HepG2 (cell line): ENCODE data around the gene SLC4A2. TPM values are rescaled to one million over a fixed set of nuclear protein-coding genes. Genes with fewer than 3 reads are reported as not detected.

Source experiments
- ATAC-seq: fragments of 200-7000 bp; cut with Tn5 transposase; 3 replicates; pipeline ENCODE4 v1.9.1; 2020; ENCODE audit warnings: mild to moderate bottlenecking, moderate library complexity
- BruUV-seq: library from RNA; stranded (reverse); fragments of 400-500 nt; replicated peaks from 2 replicates; lab custom pipeline; 2021; lab: Mats Ljungman, UMichigan
- CTCF ChIA-PET: fragments of 300-600 bp; formaldehyde crosslinking; extraction: SDS; loops from one replicate; lab custom pipeline; 2021; ENCODE audit warnings: low total read pairs, inconsistent platforms, low intra/inter-chr PET ratio; lab: Yijun Ruan, JAX
- POLR2A ChIA-PET: fragments of 350-600 bp; sonication (Branson Sonifier 250); formaldehyde crosslinking; loops from one replicate; lab custom pipeline; 2020; ENCODE audit warnings: antibody characterized with exemption, inconsistent platforms; lab: Yijun Ruan, JAX
- DNase-seq: peaks from one replicate; pipeline ENCODE4 v3.0.0-alpha.2; 2015; ENCODE audit warnings: low spot score
- FAIRE-seq: peaks from 3 replicates; lab custom pipeline; 2011; peaks lifted over from hg19 to GRCh38; lab: Jason Lieb, UNC
- H2AFZ ChIP-seq: one replicate; pipeline ENCODE4 v1.6.1; 2011; ENCODE audit warnings: low read length, inconsistent platforms
- H3K27ac ChIP-seq: fragments of 300-600 bp; 3 replicates; pipeline ENCODE4 v1.8.0; 2011; ENCODE audit warnings: mixed run types, mild to moderate bottlenecking, mixed read lengths, low read length, inconsistent platforms; ENCODE audit not compliant: insufficient read depth; ENCODE audit errors: extremely low read length
- H3K27me3 ChIP-seq, 2 experiments: fragments of 200-600 bp in 1 of 2; 2 replicates in 1 of 2; 3 replicates in 1 of 2; pipeline versions ENCODE4 v1.6.0 to v1.8.0; 2011; ENCODE audit warnings: low read length in 2 of 2, mild to moderate bottlenecking in 2 of 2, moderate library complexity in 2 of 2, inconsistent platforms in 1 of 2; ENCODE audit not compliant: insufficient read depth in 2 of 2, control insufficient read depth in 1 of 2
- H3K36me3 ChIP-seq, 2 experiments: fragments of 200-600 bp in 1 of 2; replicated peaks in 1 of 2; 2 replicates in 1 of 2; 3 replicates in 1 of 2; pipeline versions ENCODE4 v1.5.1 to v1.8.0; 2011; ENCODE audit warnings: low read length in 2 of 2, inconsistent platforms in 1 of 2; ENCODE audit not compliant: insufficient read depth in 2 of 2, control insufficient read depth in 1 of 2
- H3K4me1 ChIP-seq: 2 replicates; pipeline ENCODE4 v1.5.1; 2012; ENCODE audit warnings: low read length, inconsistent platforms; ENCODE audit not compliant: insufficient read depth
- H3K4me2 ChIP-seq: 2 replicates; pipeline ENCODE4 v1.6.0; 2011; ENCODE audit warnings: low read depth, low read length, inconsistent platforms
- H3K4me3 ChIP-seq, 3 experiments: fragments of 200-600 bp in 1 of 3; sonication (generic), shearing (Covaris generic) in 1 of 3; replicated peaks in 1 of 3; 2 replicates each; pipeline ENCODE4 v1.5.1; 2011 to 2016; ENCODE audit warnings: low read length in 3 of 3, inconsistent platforms in 2 of 3, low read depth in 2 of 3, mild to moderate bottlenecking in 2 of 3, control low read depth in 1 of 3, mixed read lengths in 1 of 3; ENCODE audit not compliant: insufficient read depth in 1 of 3
- H3K79me2 ChIP-seq: one replicate; pipeline ENCODE4 v1.6.1; 2011; ENCODE audit warnings: low read length, inconsistent platforms; ENCODE audit not compliant: insufficient read depth
- H3K9ac ChIP-seq: 2 replicates; pipeline ENCODE4 v1.6.0; 2011; ENCODE audit warnings: mild to moderate bottlenecking, low read depth, low read length, inconsistent platforms; ENCODE audit not compliant: insufficient read depth
- H3K9me3 ChIP-seq: 2 replicates; pipeline ENCODE4 v1.5.1; 2012; ENCODE audit warnings: mild to moderate bottlenecking, low read length
- H4K20me1 ChIP-seq: 2 replicates; pipeline ENCODE4 v1.6.0; 2011; ENCODE audit warnings: inconsistent platforms, mild to moderate bottlenecking, low read length, moderate library complexity; ENCODE audit not compliant: insufficient read depth
- SP4 ChIP-seq: sonication (generic); formaldehyde crosslinking; IDR thresholded peaks from 2 replicates; pipeline ENCODE4 v1.8.1; 2023; ENCODE audit warnings: mild to moderate bottlenecking, missing genetic modification reagents
- ZNF556 ChIP-seq: sonication (generic); formaldehyde crosslinking; IDR thresholded peaks from 2 replicates; pipeline ENCODE4 v1.4.0; 2020; ENCODE audit warnings: mild to moderate bottlenecking, missing genetic modification reagents, borderline replicate concordance
- ZNF558 ChIP-seq: sonication (generic); formaldehyde crosslinking; IDR thresholded peaks from 2 replicates; pipeline ENCODE4 v1.9.0; 2022; ENCODE audit warnings: mild to moderate bottlenecking, missing genetic modification reagents, borderline replicate concordance
- WGBS: methylation state at CpG from one replicate; pipeline ENCODE4 v1.1.6; 2017; ENCODE audit warnings: low lambda C conversion rate; 5-methylcytosine and 5-hydroxymethylcytosine counted together
- in situ Hi-C: cut with HindIII; loops from 2 replicates; pipeline ENCODE4 v1.10.0; 2017; ENCODE audit warnings: low pct_unique_long_range_greater_than_20kb; ENCODE audit not compliant: extremely low pct_ligation_motif_present
- intact Hi-C: fragments of 100-400 bp; cut with micrococcal nuclease; formaldehyde crosslinking; loops from one replicate; pipeline ENCODE4 v1.10.0; 2022; ENCODE audit not compliant: unreplicated experiment
- polyA plus RNA-seq, 8 experiments: library from polyadenylated mRNA; depleted of rRNA in 3 of 8; stranded (reverse) in 7 of 8; unstranded in 1 of 8; fragments of >200 nt; fragmentation: Illumina TruSeq in 4 of 8; extraction: Trizol in 4 of 8; gene quantifications; 2 replicates each; pipeline versions ENCODE4 v1.2.1 to v1.2.3, GENCODE V29; 2011 to 2016; ENCODE audit warnings: low read depth in 4 of 8, missing spikeins in 1 of 8, mixed read lengths in 1 of 8; ENCODE audit not compliant: insufficient read depth in 1 of 8
- total RNA-seq, 5 experiments: library from RNA; depleted of rRNA; stranded (reverse); fragments of >200 nt; fragmentation: Illumina TruSeq; extraction: Trizol; gene quantifications; 2 replicates each; pipeline ENCODE4 v1.2.3, GENCODE V29; 2016; ENCODE audit warnings: low read depth in 1 of 5
- TF ChIP-seq, protein P1 (sequence below): sonication (generic); formaldehyde crosslinking; IDR thresholded peaks from 2 replicates; pipeline ENCODE4 v1.5.0; 2020; ENCODE audit warnings: missing genetic modification reagents
- TF ChIP-seq, protein P2 (sequence below): sonication (generic); formaldehyde crosslinking; IDR thresholded peaks from 2 replicates; pipeline ENCODE4 v1.5.1; 2020; ENCODE audit warnings: mild to moderate bottlenecking, missing genetic modification reagents, moderate library complexity

Gene SLC4A2
- total and polyA plus RNA-seq, 2 of the 13 experiments (the other 11 are each of a cell fraction or from before 2014, with no cell fraction given) = 51.9 to 73.4 TPM

DNA sequence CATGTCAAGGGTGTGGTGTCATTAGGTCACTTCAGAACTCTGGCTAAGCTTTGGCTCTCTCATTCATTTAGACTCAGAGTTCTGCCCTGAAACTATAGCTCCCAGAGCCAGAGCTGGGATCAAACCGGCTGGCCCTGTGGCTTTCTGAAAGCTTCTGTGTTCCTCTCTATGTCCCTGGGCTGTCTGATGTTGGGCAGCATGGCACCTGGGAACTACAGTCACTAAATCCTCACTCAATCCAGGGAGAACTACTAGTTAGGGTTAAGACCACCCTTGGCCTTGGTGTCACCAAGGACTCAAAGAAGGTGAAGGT, 48.3 kb upstream of the SLC4A2 start:
- POLR2A ChIA-PET = interaction anchor here (1.0 to 5.2 kb wide), 4 partner anchors 13 to 643 kb away, joined by 3 to 31 read pairs (median 16); partner anchors contain the start of genes ABCB8, ATG9B and REPIN1
- TF ChIP-seq ZNF558 (0 out of 2 replicates have a peak, but pooled peaks have one; percentile 18), SP4 (CRISPR knock-in tag) (0 out of 2 replicates have a peak, but pooled peaks have one; percentile 10), ZNF556 (CRISPR knock-in tag) (no peak)
- TF ChIP-seq, protein P1, sequence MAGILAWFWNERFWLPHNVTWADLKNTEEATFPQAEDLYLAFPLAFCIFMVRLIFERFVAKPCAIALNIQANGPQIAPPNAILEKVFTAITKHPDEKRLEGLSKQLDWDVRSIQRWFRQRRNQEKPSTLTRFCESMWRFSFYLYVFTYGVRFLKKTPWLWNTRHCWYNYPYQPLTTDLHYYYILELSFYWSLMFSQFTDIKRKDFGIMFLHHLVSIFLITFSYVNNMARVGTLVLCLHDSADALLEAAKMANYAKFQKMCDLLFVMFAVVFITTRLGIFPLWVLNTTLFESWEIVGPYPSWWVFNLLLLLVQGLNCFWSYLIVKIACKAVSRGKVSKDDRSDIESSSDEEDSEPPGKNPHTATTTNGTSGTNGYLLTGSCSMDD (CRISPR knock-in tag) = no peak
- TF ChIP-seq, protein P2, sequence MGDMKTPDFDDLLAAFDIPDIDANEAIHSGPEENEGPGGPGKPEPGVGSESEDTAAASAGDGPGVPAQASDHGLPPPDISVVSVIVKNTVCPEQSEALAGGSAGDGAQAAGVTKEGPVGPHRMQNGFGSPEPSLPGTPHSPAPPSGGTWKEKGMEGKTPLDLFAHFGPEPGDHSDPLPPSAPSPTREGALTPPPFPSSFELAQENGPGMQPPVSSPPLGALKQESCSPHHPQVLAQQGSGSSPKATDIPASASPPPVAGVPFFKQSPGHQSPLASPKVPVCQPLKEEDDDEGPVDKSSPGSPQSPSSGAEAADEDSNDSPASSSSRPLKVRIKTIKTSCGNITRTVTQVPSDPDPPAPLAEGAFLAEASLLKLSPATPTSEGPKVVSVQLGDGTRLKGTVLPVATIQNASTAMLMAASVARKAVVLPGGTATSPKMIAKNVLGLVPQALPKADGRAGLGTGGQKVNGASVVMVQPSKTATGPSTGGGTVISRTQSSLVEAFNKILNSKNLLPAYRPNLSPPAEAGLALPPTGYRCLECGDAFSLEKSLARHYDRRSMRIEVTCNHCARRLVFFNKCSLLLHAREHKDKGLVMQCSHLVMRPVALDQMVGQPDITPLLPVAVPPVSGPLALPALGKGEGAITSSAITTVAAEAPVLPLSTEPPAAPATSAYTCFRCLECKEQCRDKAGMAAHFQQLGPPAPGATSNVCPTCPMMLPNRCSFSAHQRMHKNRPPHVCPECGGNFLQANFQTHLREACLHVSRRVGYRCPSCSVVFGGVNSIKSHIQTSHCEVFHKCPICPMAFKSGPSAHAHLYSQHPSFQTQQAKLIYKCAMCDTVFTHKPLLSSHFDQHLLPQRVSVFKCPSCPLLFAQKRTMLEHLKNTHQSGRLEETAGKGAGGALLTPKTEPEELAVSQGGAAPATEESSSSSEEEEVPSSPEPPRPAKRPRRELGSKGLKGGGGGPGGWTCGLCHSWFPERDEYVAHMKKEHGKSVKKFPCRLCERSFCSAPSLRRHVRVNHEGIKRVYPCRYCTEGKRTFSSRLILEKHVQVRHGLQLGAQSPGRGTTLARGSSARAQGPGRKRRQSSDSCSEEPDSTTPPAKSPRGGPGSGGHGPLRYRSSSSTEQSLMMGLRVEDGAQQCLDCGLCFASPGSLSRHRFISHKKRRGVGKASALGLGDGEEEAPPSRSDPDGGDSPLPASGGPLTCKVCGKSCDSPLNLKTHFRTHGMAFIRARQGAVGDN = peak; percentile 19

More for the DNA sequence above, 48.3 kb upstream of the SLC4A2 start:
- Histone ChIP-seq H3K79me2 (no peaks in the 10 kb centered on the region), H3K27ac (peak overlapping the region; percentile 55), H3K9me3 (no peaks in the 10 kb centered on the region), H3K4me2 (peak overlapping the region; percentile 98), H3K36me3 (no peaks in the 10 kb centered on the region; a peak in 1 of 5 replicates), H2AFZ (peak overlapping the region; percentile 23), H3K27me3 (no peaks in the 10 kb centered on the region; a peak in 1 of 5 replicates), H3K4me1 (peaks cover 72% of the 10 kb centered on the region), H3K9ac (peak overlapping the region; percentile 64), H3K4me3 (peak overlapping the region; percentile 62 to 77 (median 76); a peak in 5 of 6 replicates), H4K20me1 (no peaks in the 10 kb centered on the region)
- CTCF ChIA-PET = no interaction called here
- FAIRE-seq = peak; percentile 36
- DNase-seq = no peak
- in situ Hi-C loops = no loop called here
- intact Hi-C loops = no loop called here
- whole genome bisulfite sequencing = 14% methylated on average over 1 of the region's 1 CpG
- no peak for ATAC-seq
- no TSS peak for BruUV-seq
